SK-N-SH (cell line): ENCODE data around the gene ZFP57. TPM values are rescaled to one million over a fixed set of nuclear protein-coding genes. Genes with fewer than 3 reads are reported as not detected.

Source experiments
- CTCF ChIA-PET: fragments of 300-600, 350-600 bp; formaldehyde crosslinking; extraction: SDS; loops from one replicate; lab custom pipeline; 2021; lab: Yijun Ruan, JAX
- POLR2A ChIA-PET: fragments of 350-600 bp; sonication (Branson Sonifier 250); formaldehyde crosslinking; extraction: SDS; loops from one replicate; lab custom pipeline; 2020; ENCODE audit warnings: antibody characterized with exemption, inconsistent platforms; lab: Yijun Ruan, JAX
- DNase-seq: peaks from one replicate; pipeline ENCODE4 v3.0.0; 2012
- H2AFZ ChIP-seq: fragments of 200-600 bp; sonication (generic); 2 replicates; pipeline ENCODE4 v1.8.1; 2016; ENCODE audit warnings: antibody characterized with exemption, mild to moderate bottlenecking, low read depth
- H3F3A ChIP-seq: fragments of 200-600 bp; sonication (generic); replicated peaks from 2 replicates; pipeline ENCODE3; 2016; ENCODE audit warnings: antibody characterized with exemption, mild to moderate bottlenecking; ENCODE audit not compliant: insufficient read depth
- H3K27ac ChIP-seq, 2 experiments: fragments of 200-500 bp in 1 of 2; fragments of 200-600 bp in 1 of 2; sonication (Bioruptor generic) in 1 of 2; sonication (generic), shearing (Covaris generic) in 1 of 2; 2 replicates each; pipeline versions ENCODE4 v1.5.1 to v1.6.1; 2014 to 2016; ENCODE audit warnings: low read depth in 2 of 2, inconsistent platforms in 1 of 2, low read length in 1 of 2, mild to moderate bottlenecking in 1 of 2, mixed read lengths in 1 of 2
- H3K27me3 ChIP-seq: fragments of 200-600 bp; sonication (generic), shearing (Covaris generic); 2 replicates; pipeline ENCODE4 v1.6.1; 2016; ENCODE audit warnings: mixed run types; ENCODE audit not compliant: insufficient read depth
- H3K36me3 ChIP-seq, 2 experiments: fragments of 200-500 bp in 1 of 2; fragments of 200-600 bp in 1 of 2; sonication (Bioruptor generic) in 1 of 2; sonication (generic) in 1 of 2; replicated peaks in 1 of 2; 2 replicates each; pipeline versions ENCODE3 to v1.5.1; 2014 to 2016; ENCODE audit warnings: low read length in 1 of 2, mild to moderate bottlenecking in 1 of 2; ENCODE audit not compliant: insufficient read depth in 2 of 2, control insufficient read depth in 1 of 2
- H3K4me1 ChIP-seq, 2 experiments: fragments of 200-500 bp in 1 of 2; fragments of 200-600 bp in 1 of 2; sonication (Bioruptor generic) in 1 of 2; sonication (generic), shearing (Covaris generic) in 1 of 2; 2 replicates each; pipeline versions ENCODE4 v1.5.1 to v1.6.1; 2014 to 2016; ENCODE audit warnings: low read depth in 1 of 2, low read length in 1 of 2, mixed run types in 1 of 2; ENCODE audit not compliant: insufficient read depth in 2 of 2, control insufficient read depth in 1 of 2
- H3K4me2 ChIP-seq: fragments of 200-600 bp; sonication (generic), shearing (Covaris generic); 2 replicates; pipeline ENCODE4 v1.6.1; 2017; ENCODE audit warnings: mixed run types
- H3K4me3 ChIP-seq, 2 experiments: fragments of 200-500 bp in 1 of 2; fragments of 200-600 bp in 1 of 2; sonication (Bioruptor generic) in 1 of 2; sonication (generic), shearing (Covaris generic) in 1 of 2; 2 replicates each; pipeline versions ENCODE4 v1.5.1 to v1.8.1; 2014 to 2016; ENCODE audit warnings: low read depth in 2 of 2, inconsistent platforms in 1 of 2, low read length in 1 of 2, mild to moderate bottlenecking in 1 of 2, mixed read lengths in 1 of 2, moderate library complexity in 1 of 2
- H3K79me2 ChIP-seq: fragments of 200-600 bp; sonication (generic); 2 replicates; pipeline ENCODE4 v1.8.1; 2017; ENCODE audit warnings: mild to moderate bottlenecking; ENCODE audit not compliant: insufficient read depth
- H3K9ac ChIP-seq: fragments of 200-600 bp; sonication (generic); 2 replicates; pipeline ENCODE4 v1.6.1; 2017; ENCODE audit warnings: mixed run types
- H3K9me2 ChIP-seq: fragments of 200-600 bp; sonication (generic); 2 replicates; pipeline ENCODE4 v1.6.1; 2017; ENCODE audit warnings: mixed run types
- H3K9me3 ChIP-seq: fragments of 200-600 bp; sonication (generic); 2 replicates; pipeline ENCODE4 v1.6.1; 2017; ENCODE audit warnings: mixed run types, mild to moderate bottlenecking, moderate library complexity
- H4K20me1 ChIP-seq: fragments of 200-600 bp; sonication (generic); 2 replicates; pipeline ENCODE4 v1.6.1; 2017; ENCODE audit warnings: mild to moderate bottlenecking, mixed run types; ENCODE audit not compliant: insufficient read depth
- CHD2 ChIP-seq: fragments of 150-350 bp; IDR thresholded peaks from 2 replicates; pipeline ENCODE4 v1.6.1; 2018; ENCODE audit warnings: low read length; ENCODE audit not compliant: partially characterized antibody
- ELF1 ChIP-seq: IDR thresholded peaks from 2 replicates; pipeline ENCODE4 v1.4.0; 2012
- FOSL2 ChIP-seq: IDR thresholded peaks from 2 replicates; pipeline ENCODE4 v1.4.0; 2012; ENCODE audit warnings: low read depth, mild to moderate bottlenecking, moderate library complexity, borderline replicate concordance
- FOXJ3 ChIP-seq: sonication (generic); formaldehyde crosslinking; IDR thresholded peaks from 2 replicates; pipeline ENCODE4 v1.5.1; 2020; ENCODE audit warnings: mild to moderate bottlenecking, missing genetic modification reagents
- FOXM1 ChIP-seq: IDR thresholded peaks from 2 replicates; pipeline ENCODE4 v1.4.0; 2012; ENCODE audit warnings: low read depth, mild to moderate bottlenecking
- JUND ChIP-seq: IDR thresholded peaks from 2 replicates; pipeline ENCODE4 v1.4.0; 2012
- MEF2A ChIP-seq: IDR thresholded peaks from 2 replicates; pipeline ENCODE4 v1.4.0; 2012; ENCODE audit warnings: low read depth, borderline replicate concordance
- NRF1 ChIP-seq: IDR thresholded peaks from 2 replicates; pipeline ENCODE4 v1.6.1; 2012; ENCODE audit warnings: low read depth, mild to moderate bottlenecking, low read length
- RAD21 ChIP-seq: IDR thresholded peaks from 2 replicates; pipeline ENCODE4 v1.6.1; 2012; ENCODE audit warnings: mild to moderate bottlenecking, low read length
- SIN3A ChIP-seq: IDR thresholded peaks from 2 replicates; pipeline ENCODE4 v1.6.1; 2012; ENCODE audit warnings: low read depth, mild to moderate bottlenecking, low read length, moderate library complexity, borderline replicate concordance
- USF2 ChIP-seq: fragments of 150-350 bp; IDR thresholded peaks from 2 replicates; pipeline ENCODE4 v1.6.1; 2017; ENCODE audit warnings: antibody characterized with exemption, low read length, low read depth, borderline replicate concordance
- YY1 ChIP-seq: IDR thresholded peaks from 2 replicates; pipeline ENCODE4 v1.4.0; 2012; ENCODE audit warnings: low read depth, mild to moderate bottlenecking
- WGBS: methylation state at CpG from one replicate; pipeline ENCODE4 v1.1.6; 2017; ENCODE audit warnings: low lambda C conversion rate; 5-methylcytosine and 5-hydroxymethylcytosine counted together
- polyA plus RNA-seq, 3 experiments: library from polyadenylated mRNA; depleted of rRNA; stranded (reverse); fragments of >200 nt; gene quantifications; 2 replicates each; pipeline ENCODE4 v1.2.3, GENCODE V29; 2012
- TF ChIP-seq, protein P1 (sequence below): fragments of 150-350 bp; IDR thresholded peaks from 2 replicates; pipeline ENCODE4 v1.6.1; 2016; ENCODE audit warnings: mild to moderate bottlenecking, low read depth, low read length

Gene ZFP57
- polyA plus RNA-seq, 1 of the 3 experiments (the other 2 are of a cell fraction): not detected

DNA sequence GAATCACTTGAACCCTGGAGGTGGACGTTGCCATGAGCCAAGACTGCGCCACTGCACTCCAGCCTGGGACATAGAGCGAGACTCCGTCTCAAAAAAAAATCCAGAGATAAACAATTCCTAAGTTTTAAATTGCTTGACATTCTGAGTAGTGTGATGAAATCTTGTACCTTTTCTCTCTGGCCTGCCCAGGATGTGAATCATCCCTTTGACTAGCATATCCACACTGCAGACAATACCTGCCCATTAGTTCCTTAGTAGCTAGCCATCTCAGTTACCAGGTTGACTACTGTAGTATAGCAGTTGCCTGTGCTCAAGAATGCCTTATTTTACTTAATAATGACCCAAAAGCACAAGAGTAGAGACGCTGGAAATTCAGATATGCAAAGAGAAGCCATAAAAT, 2.8 kb downstream of the ZFP57 start:
- no peaks in the 10 kb centered on the region for H3K9me3 ChIP-seq
- H3F3A ChIP-seq: no peaks in the 10 kb centered on the region
- H4K20me1 ChIP-seq: no peaks in the 10 kb centered on the region
- H3K36me3 ChIP-seq: no peaks in the 10 kb centered on the region
- H3K9ac ChIP-seq: no peak overlapping the region
- no peak overlapping the region for H2AFZ ChIP-seq
- no peaks in the 10 kb centered on the region for H3K79me2 ChIP-seq
- ChIA-PET POLR2A (no interaction called here), CTCF (interaction anchor here (1.0 to 8.4 kb wide), 3 partner anchors 18 to 28 kb away, joined by 3 to 78 read pairs (median 7); no protein-coding TSS in a partner anchor)
- no peak for TF ChIP-seq YY1
- TF ChIP-seq, protein P1, sequence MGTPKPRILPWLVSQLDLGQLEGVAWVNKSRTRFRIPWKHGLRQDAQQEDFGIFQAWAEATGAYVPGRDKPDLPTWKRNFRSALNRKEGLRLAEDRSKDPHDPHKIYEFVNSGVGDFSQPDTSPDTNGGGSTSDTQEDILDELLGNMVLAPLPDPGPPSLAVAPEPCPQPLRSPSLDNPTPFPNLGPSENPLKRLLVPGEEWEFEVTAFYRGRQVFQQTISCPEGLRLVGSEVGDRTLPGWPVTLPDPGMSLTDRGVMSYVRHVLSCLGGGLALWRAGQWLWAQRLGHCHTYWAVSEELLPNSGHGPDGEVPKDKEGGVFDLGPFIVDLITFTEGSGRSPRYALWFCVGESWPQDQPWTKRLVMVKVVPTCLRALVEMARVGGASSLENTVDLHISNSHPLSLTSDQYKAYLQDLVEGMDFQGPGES: no peak
- TF ChIP-seq NRF1: no peak
- TF ChIP-seq JUND: no peak
- no peak for TF ChIP-seq FOXM1
- no peak for TF ChIP-seq SIN3A
- no peak for TF ChIP-seq ELF1
- TF ChIP-seq USF2: no peak
- no peak for TF ChIP-seq FOXJ3 (CRISPR knock-in tag)
- no peak overlapping the region for H3K4me3 ChIP-seq
- no peaks in the 10 kb centered on the region for H3K4me1 ChIP-seq
- DNase-seq: no peak
- H3K27ac ChIP-seq: no peak overlapping the region
- WGBS: 44% methylated on average over 5 of the region's 5 CpGs
- H3K27me3 ChIP-seq: no peaks in the 10 kb centered on the region; the same call in 1 of the 2 replicates
- no peak overlapping the region for H3K4me2 ChIP-seq
- no peaks in the 10 kb centered on the region for H3K9me2 ChIP-seq

DNA sequence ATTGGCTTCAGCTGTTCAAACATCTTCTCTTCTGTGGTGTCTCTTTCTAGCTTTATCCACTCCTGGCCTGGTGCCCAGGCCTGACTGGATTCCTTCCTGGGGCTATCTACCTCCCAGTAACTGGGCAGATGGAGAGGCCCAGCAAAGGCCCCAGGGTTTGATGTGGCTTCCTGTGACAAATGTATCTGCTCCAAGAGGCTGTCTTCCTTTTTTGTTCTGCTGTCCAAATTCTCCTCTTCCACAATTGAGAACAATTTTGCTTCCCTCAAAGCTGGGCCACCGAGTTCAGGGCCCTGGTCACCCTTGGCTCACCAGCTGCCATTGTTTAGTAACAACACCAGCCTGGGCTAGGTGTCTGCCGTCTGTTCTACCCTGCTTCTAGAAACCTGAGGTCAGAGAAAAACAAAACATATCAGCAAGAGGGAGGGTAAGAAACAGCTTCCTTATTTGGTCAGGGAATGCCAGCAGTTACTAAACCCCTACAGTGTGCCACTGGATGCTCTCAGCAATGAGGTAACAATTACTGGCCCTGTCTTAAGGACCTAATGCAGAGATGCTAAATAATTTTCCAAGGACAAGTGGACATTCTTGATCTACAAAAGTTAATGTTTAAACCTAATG, 3.9 kb downstream of the ZFP57 start:
- Histone ChIP-seq H2AFZ (no peak overlapping the region), H3K9me2 (no peaks in the 10 kb centered on the region), H3K4me3 (no peak overlapping the region), H3K9me3 (no peaks in the 10 kb centered on the region), H3K4me1 (no peaks in the 10 kb centered on the region), H3K27ac (no peak overlapping the region), H3K27me3 (no peaks in the 10 kb centered on the region; the same call in 1 of the 2 replicates), H3F3A (no peaks in the 10 kb centered on the region), H3K4me2 (no peak overlapping the region), H4K20me1 (no peaks in the 10 kb centered on the region), H3K79me2 (no peaks in the 10 kb centered on the region), H3K9ac (no peak overlapping the region), H3K36me3 (no peaks in the 10 kb centered on the region)
- WGBS: 9% methylated on average over 2 of the region's 2 CpGs
- TF ChIP-seq YY1: no peak
- no peak for TF ChIP-seq MEF2A
- no peak for TF ChIP-seq ELF1
- no peak for TF ChIP-seq RAD21
- TF ChIP-seq CHD2: no peak
- TF ChIP-seq FOSL2: no peak
- ChIA-PET CTCF (interaction anchor here (1.0 to 8.4 kb wide), 3 partner anchors 19 to 29 kb away, joined by 3 to 78 read pairs (median 7); no protein-coding TSS in a partner anchor), POLR2A (no interaction called here)
- DNase-seq: no peak
